NT2/D1 (cell line): ENCODE data around the gene ITPKB.

Experiments used
- SUZ12 ChIP-seq: IDR thresholded peaks from 2 replicates; pipeline ENCODE4 v1.6.1; 2011; ENCODE audit not compliant: insufficient read length, insufficient read depth; ENCODE audit errors: extremely low read depth
- ZNF274 ChIP-seq: IDR thresholded peaks from 2 replicates; pipeline ENCODE4 v1.6.1; 2011; ENCODE audit warnings: mild to moderate bottlenecking, low read depth, low read length

GRCh38 chr1:226739696-226740065, 599 bp upstream of the ITPKB start:
- no peak for TF ChIP-seq ZNF274
- TF ChIP-seq SUZ12 = no peak
